Stimulated activated memory B cell treated with anti-CD40 and anti-IgM and Interleukin-4, amounts not matched to agents 10 μg/mL and 1 μg/mL and 100 μg/mL, for 72 hours (primary cell): ENCODE results near the gene NSG1.
"Not testable (repeated sequence)": the region's sequence is repeated elsewhere in the genome, so short reads cannot be mapped to it uniquely, and the experiment has no call there.

Source experiments
- ATAC-seq: fragments of 150-1000 bp; cut with Tn5 transposase; 2 replicates; pipeline ENCODE4 v1.10.0; 2021
- H3K27ac Mint-ChIP-seq: one replicate; pipeline ENCODE4 v1.8.0; 2022; ENCODE audit warnings: mild to moderate bottlenecking, mixed read lengths
- H3K27me3 Mint-ChIP-seq: one replicate; pipeline ENCODE4 v1.8.0; 2022; ENCODE audit warnings: mixed read lengths
- H3K36me3 Mint-ChIP-seq: one replicate; pipeline ENCODE4 v1.8.0; 2022; ENCODE audit warnings: mixed read lengths
- H3K4me1 Mint-ChIP-seq: one replicate; pipeline ENCODE4 v1.8.0; 2022; ENCODE audit warnings: mixed read lengths
- H3K4me3 Mint-ChIP-seq: one replicate; pipeline ENCODE4 v1.8.0; 2022; ENCODE audit warnings: mild to moderate bottlenecking, moderate library complexity, mixed read lengths
- H3K9me3 Mint-ChIP-seq: one replicate; pipeline ENCODE4 v1.8.0; 2022; ENCODE audit warnings: mixed read lengths

Gene NSG1

DNA sequence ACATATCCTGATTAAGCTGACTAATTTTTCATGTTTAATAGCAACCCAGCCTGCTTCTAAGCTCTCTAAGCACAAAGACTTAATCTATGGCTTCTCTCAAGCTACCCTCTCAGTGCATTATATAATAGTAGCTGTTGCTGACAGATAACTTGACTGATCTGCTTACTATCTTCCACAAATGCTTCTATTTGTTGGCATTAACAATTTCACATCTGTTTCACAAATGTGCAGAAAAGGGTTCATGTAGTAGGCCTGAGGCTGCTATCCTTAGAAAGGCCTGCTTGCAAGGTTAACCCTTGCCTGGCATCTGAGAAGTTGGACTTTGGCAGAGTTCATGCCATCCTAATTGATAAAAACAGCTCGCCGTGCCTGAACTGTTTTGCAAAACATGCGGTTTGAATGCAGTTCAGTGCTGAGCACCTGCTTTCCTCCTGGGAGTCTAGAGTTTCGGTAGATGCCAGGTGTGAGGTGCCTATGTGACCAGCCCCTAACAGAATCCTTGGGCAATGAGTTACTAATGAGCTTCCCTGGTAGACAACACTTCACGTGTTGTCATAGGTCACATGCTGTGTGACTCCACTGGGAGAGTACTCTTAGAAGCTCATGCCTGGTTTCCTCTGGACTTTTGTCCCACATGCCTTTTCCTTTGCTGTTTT lies 68.4 kb downstream of the NSG1 start:
- H3K36me3 Mint-ChIP-seq: peaks cover 82% of the 10 kb centered on the region
- no peak overlapping the region for H3K4me3 Mint-ChIP-seq
- H3K27me3 Mint-ChIP-seq: no peaks in the 10 kb centered on the region
- H3K9me3 Mint-ChIP-seq: no peaks in the 10 kb centered on the region
- peak; percentile 63 for ATAC-seq
- H3K27ac Mint-ChIP-seq: no peak overlapping the region
- H3K4me1 Mint-ChIP-seq: peaks cover 33% of the 10 kb centered on the region

DNA sequence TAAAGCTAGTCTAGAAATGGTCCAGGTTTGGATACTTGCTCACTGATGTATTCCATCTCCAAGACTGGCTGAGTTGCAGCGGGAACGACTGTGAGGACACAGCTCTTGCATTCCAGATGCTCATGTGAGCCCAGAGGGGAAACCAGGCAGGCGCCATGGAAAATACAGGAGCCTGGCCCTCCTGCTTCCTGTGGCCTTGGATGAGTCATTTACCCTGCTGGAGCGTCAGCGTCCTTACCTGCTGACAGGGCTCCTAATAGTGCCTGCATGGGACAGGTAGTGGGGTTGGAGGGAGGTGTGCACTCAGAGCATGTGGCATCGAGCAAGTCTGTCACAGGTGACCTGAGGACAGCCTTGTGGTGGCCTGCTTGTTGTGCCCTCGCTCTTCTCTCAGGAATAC lies 69.4 kb downstream of the NSG1 start:
- Mint-ChIP-seq H3K27me3 (no peaks in the 10 kb centered on the region), H3K4me3 (no peak overlapping the region), H3K4me1 (peaks cover 29% of the 10 kb centered on the region), H3K9me3 (no peaks in the 10 kb centered on the region), H3K36me3 (peaks cover 85% of the 10 kb centered on the region), H3K27ac (no peak overlapping the region)
- no peak for ATAC-seq

DNA sequence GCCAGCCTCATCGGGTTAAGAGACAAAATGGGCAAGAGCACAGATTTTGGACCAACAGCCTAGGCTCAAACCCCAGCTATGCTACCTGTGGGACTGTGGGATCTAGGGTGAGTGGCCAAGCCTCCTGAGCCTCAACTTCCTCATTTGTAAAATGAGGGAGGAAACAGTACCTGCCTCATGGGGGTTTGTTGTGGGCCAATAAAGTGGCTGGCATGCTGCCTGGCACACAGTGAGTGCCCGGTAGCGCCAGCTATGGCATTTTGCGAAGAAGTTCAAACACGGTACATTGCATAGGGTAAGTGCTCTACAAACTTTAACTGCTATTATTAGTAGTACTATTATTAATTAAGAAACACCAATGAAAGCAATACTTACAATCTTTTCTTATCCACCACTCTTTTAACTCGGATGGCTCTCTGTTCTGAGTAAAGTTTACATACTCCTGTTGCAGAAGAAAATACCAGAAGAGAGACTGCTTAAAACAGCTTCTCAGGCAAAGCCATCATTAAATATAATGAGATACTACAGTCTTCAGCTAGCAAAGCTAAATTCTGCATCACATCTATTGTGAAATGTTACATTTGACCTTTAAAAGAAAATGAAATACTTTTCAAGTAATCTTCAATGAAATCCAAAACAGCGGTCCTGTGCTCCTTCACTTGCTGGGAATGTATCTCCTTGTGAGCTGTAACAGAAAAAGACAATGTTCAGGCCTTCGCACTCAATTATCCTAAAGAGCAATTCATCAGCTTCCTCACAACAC lies 70.1 kb downstream of the NSG1 start:
- Mint-ChIP-seq H3K27ac (no peak overlapping the region), H3K9me3 (no peaks in the 10 kb centered on the region), H3K4me3 (no peak overlapping the region), H3K4me1 (peaks cover 23% of the 10 kb centered on the region), H3K36me3 (peaks cover 79% of the 10 kb centered on the region), H3K27me3 (no peaks in the 10 kb centered on the region)
- no peak for ATAC-seq

DNA sequence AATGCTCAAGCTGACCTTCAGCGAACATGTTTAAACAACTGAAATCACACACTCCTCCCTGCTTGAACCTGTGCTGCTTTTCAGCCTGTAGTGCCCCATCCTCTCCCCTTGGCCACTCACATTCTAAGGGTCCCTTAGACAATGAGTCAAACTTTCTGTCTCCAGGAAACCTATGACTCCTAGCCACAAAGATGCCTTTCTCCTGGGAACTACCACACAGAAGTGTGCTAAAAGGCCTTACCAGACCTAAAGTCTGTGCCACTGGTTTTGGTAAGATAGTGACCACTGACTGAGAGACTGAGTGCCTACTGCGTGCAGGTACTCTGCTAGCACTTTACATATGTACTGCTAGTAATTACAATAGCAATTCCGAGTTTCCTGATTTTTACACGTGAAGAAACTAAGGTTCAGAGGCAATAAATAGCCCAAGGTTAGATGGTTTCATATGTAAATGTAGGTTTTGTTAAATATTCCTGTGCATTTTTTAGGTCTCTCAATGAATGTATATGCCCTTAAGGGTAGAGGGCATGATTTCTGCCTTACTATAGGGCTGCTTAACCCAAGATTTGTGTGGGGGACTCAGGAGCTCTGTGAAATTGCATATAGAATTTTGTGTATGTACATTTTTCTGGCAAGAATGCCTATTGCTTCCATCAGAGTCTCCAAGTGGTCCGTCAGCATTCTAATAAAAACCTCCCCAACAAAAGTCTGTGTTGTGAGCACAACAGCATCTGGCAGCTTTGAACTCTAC lies 71.1 kb downstream of the NSG1 start:
- H3K27ac Mint-ChIP-seq: no peak overlapping the region
- H3K4me1 Mint-ChIP-seq: peaks cover 23% of the 10 kb centered on the region
- H3K9me3 Mint-ChIP-seq: no peaks in the 10 kb centered on the region
- H3K4me3 Mint-ChIP-seq: no peak overlapping the region
- H3K27me3 Mint-ChIP-seq: no peaks in the 10 kb centered on the region
- ATAC-seq: no peak
- H3K36me3 Mint-ChIP-seq: peaks cover 69% of the 10 kb centered on the region

DNA sequence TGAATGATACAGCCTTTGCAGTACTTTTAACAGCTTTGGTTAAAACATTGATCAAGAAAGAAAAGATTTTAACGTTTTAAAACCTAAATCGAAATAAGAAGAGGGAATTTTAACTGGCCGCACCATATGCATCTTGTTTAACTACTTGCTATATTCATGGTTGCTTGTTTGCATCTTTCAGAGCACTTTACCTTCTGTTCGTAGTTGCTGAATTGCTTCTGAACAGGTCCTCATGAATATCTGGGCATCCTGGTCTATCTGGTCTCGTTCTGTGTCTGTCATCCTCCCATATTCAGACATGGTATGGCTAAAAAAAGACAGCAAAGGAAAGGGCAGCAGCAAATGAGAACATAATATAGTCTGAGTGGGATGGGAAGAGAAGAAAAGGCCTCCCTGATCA lies 72.3 kb downstream of the NSG1 start:
- Mint-ChIP-seq H3K9me3 (no peaks in the 10 kb centered on the region), H3K36me3 (peaks cover 57% of the 10 kb centered on the region), H3K27me3 (no peaks in the 10 kb centered on the region), H3K4me1 (peaks cover 23% of the 10 kb centered on the region), H3K4me3 (no peak overlapping the region), H3K27ac (no peak overlapping the region)
- ATAC-seq: no peak

DNA sequence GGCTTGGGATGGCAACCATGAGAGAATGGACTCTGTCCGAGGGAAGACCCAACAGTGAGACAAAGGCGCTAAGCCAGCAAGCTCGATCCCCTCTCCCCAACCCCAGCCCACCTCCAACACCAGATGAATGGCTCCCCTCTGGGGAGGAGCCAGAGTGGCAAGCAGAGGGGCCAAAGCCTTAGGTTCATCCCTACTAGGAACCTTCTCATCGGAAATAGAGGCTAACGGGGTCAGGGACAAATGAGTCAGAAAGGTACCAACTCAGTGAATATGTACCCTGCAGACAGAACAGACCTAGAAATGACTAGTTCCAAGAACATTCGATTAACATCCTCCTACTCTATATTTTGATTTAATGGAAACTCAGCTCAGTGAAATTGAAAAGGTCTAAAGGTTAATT lies 73.9 kb downstream of the NSG1 start:
- H3K4me3 Mint-ChIP-seq: no peak overlapping the region
- peaks cover 3% of the 10 kb centered on the region for H3K9me3 Mint-ChIP-seq
- ATAC-seq: no peak
- peaks cover 16% of the 10 kb centered on the region for H3K4me1 Mint-ChIP-seq
- H3K36me3 Mint-ChIP-seq: peaks cover 61% of the 10 kb centered on the region
- no peaks in the 10 kb centered on the region for H3K27me3 Mint-ChIP-seq
- H3K27ac Mint-ChIP-seq: no peak overlapping the region

DNA sequence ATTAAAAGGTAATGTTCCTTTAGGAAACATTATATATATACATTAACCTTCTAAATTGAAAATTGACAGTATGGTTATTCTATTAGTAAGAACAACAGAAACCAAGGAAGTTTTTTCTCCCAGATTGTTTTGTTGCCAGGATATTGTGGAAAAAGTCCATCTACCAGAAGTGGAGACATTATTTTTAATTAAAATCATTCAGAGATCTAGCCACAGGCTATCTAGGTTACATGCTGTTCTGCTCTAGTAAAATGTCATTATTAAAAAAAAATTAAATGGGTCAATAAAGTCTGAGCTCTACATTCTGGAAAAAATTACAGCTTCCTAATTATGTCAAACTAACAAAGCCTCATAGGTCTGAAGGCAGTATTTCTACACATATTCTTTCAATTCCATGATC lies 74.3 kb downstream of the NSG1 start:
- peaks cover 64% of the 10 kb centered on the region for H3K36me3 Mint-ChIP-seq
- ATAC-seq: no peak

DNA sequence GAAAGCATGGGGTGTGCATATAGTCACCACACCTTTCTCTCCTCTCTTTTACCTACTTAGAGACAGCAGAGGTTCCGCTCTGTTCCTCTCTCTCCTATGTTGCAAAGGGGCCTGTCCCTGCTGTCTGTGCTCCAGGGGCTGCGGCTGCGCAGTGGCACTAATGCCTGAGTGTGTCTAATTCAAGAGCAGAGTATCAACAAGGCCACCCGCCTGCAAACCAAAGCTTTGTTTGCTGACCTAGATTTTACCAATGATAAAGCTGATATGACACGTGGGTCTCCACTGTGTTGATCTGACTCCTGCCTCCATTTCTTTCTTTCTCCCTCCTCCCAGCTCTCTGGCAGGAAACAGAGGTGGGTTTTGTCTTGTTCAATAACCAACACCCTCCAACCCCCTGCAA lies 74.9 kb downstream of the NSG1 start:
- H3K9me3 Mint-ChIP-seq: peaks cover 8% of the 10 kb centered on the region
- no peaks in the 10 kb centered on the region for H3K27me3 Mint-ChIP-seq
- H3K36me3 Mint-ChIP-seq: peaks cover 64% of the 10 kb centered on the region
- H3K4me3 Mint-ChIP-seq: no peak overlapping the region
- ATAC-seq: no peak
- H3K27ac Mint-ChIP-seq: no peak overlapping the region
- peaks cover 6% of the 10 kb centered on the region for H3K4me1 Mint-ChIP-seq

More for the DNA sequence above, 74.3 kb downstream of the NSG1 start:
- Mint-ChIP-seq H3K4me1 (peaks cover 12% of the 10 kb centered on the region), H3K4me3 (no peak overlapping the region), H3K9me3 (peaks cover 6% of the 10 kb centered on the region), H3K27me3 (no peaks in the 10 kb centered on the region), H3K27ac (no peak overlapping the region)

DNA sequence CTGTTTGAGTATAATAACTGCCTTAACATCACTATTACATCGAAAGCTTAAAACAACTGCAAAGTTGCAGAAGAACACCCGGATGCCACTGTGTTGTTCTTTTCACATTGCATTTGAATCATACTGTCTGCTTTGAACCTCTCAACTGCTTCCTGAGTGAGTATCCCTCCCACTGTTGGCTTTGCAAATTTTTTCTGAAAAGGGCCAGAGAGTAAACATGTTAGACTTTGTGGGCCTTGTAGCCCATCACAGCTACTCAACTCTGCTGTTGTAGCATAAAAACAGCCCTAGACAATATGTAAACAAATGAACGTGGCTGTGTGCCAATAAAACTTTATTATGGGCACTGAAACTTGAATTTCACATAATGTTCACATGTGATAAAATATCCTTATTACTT lies 76.1 kb downstream of the NSG1 start:
- Mint-ChIP-seq H3K27ac (no peak overlapping the region), H3K27me3 (no peaks in the 10 kb centered on the region), H3K9me3 (peaks cover 8% of the 10 kb centered on the region), H3K4me3 (no peak overlapping the region), H3K4me1 (peaks cover under 1% of the 10 kb centered on the region), H3K36me3 (peaks cover 65% of the 10 kb centered on the region)
- no peak for ATAC-seq

DNA sequence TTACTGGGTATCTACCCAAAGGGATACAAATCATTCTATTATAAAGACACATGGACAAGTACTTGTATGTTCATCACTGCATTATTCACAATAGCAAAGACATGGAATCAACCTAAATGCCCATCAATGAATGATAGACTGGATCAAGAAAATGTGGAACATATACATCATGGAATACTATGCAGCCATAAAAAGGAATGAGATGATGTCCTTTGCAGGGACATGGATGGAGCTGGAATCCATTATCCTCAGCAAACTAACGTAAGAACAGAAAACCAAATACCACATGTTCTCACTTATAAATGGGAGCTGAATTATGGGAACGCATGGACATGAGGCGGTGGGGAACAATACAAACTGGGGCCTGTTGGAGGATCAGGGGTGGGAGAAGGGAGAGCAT lies 78.3 kb downstream of the NSG1 start:
- H3K9me3 Mint-ChIP-seq, H3K4me3 Mint-ChIP-seq, ATAC-seq, H3K27ac Mint-ChIP-seq, H3K27me3 Mint-ChIP-seq, H3K4me1 Mint-ChIP-seq: not testable (repeated sequence)
- H3K36me3 Mint-ChIP-seq: peaks cover 64% of the 10 kb centered on the region
